Skeletal muscle tissue (tissue), 4 donors: ENCODE data around the gene SLC19A1. TPM values are rescaled to one million over a fixed set of nuclear protein-coding genes. Genes with fewer than 3 reads are reported as not detected.

ENCODE experiments used
- H3K27ac ChIP-seq: one replicate; pipeline ENCODE4 v1.7.0; 2013; ENCODE audit warnings: mild to moderate bottlenecking, low read depth, low read length, inconsistent platforms
- H3K27me3 ChIP-seq, 3 donors: one replicate each; pipeline ENCODE4 v1.7.0; 2013; ENCODE audit warnings: low read length in 3 of 3; ENCODE audit not compliant: control insufficient read depth in 3 of 3, insufficient read depth in 3 of 3
- H3K36me3 ChIP-seq, 3 donors: one replicate each; pipeline ENCODE4 v1.7.0; 2013; ENCODE audit warnings: low read length in 3 of 3; ENCODE audit not compliant: control insufficient read depth in 3 of 3, insufficient read depth in 3 of 3
- H3K4me1 ChIP-seq, 3 donors: one replicate each; pipeline ENCODE4 v1.7.0; 2013; ENCODE audit warnings: low read length in 3 of 3, mild to moderate bottlenecking in 3 of 3; ENCODE audit not compliant: control insufficient read depth in 3 of 3, insufficient read depth in 3 of 3
- H3K4me3 ChIP-seq, 3 donors: one replicate each; pipeline ENCODE4 v1.7.0; 2013; ENCODE audit warnings: low read length in 3 of 3
- H3K9ac ChIP-seq, 3 donors: one replicate each; pipeline ENCODE4 v1.7.0; 2013; ENCODE audit warnings: low read length in 3 of 3, mild to moderate bottlenecking in 3 of 3, moderate library complexity in 2 of 3, low read depth in 1 of 3
- H3K9me3 ChIP-seq, 3 donors: one replicate each; pipeline ENCODE4 v1.7.0; 2013; ENCODE audit warnings: low read length in 3 of 3; ENCODE audit not compliant: control insufficient read depth in 3 of 3
- total RNA-seq: library from RNA; depleted of rRNA; stranded (reverse); fragments of >200 nt; gene quantifications from one replicate; pipeline ENCODE4 v1.2.3, GENCODE V29; 2014
- donor health status: Osteomylitis.

SLC19A1 gene
- total RNA-seq, 1 donor from 2014 or later = 4.7 TPM

DNA sequence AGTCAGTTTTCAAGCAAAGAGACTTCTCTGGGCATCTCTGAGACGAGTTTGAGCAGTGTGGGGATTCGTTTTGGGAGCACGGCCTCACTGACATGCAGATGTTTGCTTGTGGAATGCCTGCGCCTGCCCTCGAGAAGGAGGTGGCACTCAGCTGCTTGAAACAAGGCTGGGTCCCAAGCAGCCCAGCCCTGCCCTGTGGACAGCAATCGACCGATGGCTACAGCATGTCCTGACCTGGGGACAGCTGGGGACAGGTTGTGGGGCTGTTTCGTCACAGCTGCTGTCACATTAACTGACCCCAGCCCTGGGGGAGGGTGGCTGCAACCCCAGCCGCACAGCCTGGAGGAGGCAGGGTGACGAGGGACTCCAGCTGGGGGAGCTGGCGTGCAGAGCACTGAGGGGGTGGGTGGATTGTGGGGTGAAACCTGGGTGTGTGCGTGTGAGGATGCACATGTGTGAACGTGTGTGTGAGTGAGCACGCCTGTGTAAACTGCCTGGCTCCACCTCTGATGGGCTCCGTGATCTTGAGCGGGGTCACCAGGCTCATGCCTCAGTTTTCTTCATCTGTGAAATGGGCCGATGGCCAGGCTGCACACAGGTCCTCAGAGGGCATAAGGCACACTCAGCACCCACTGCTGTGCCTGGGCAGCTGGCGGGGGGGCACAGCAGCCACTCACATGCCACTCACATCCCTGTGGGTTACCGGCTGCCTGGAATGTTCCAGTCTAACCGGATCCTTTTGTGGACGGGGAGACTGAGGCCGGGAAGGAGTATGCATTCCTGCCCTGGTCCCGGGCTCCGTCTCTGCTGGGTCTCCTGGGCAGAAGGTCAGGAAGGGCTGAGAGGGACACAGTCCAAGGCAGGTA lies 87.9 kb downstream of the SLC19A1 start:
- Histone ChIP-seq H3K9ac (no peak overlapping the region), H3K27me3 (peaks cover 10 to 40% (median 24%) of the 10 kb centered on the region in 3 donors), H3K4me1 (peaks cover 12 to 26% (median 18%) of the 10 kb centered on the region in 3 donors), H3K27ac (no peak overlapping the region), H3K9me3 (no peaks in the 10 kb centered on the region), H3K36me3 (no peaks in the 10 kb centered on the region), H3K4me3 (no peak overlapping the region)

DNA sequence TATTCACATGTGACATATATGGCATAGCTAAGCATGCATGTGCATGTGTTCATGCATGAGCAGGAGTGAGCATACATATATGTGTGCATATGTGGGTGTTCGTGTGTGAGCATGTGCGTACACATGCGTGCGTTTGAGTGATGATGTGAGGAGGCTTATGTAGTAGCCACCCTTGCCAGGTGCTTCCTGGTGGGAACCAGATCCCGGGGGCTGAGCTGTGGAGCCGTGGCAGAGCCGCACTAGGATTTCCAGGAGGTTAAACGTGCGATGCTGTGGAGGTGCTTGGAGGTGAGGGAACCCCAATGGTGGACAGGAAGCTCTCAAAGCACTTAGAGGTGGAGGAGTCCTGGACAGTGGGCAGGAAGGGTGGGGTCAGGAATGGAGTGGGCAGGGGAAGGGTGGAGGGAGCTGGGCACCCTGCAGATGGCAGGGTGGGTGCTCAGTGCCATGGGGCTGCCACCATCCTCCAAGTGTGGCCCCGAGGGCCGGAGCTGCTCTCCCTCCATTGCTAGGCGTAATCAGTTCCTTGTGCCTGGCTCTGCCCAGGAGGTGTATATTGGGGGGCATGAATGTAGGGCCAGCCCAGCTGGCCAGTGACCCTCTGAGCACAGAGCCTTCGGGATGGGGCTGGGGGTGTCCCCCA lies 88.8 kb downstream of the SLC19A1 start:
- peaks cover 12 to 21% (median 18%) of the 10 kb centered on the region in 3 donors for H3K4me1 ChIP-seq
- no peak overlapping the region for H3K27ac ChIP-seq
- H3K9ac ChIP-seq = no peak overlapping the region
- no peaks in the 10 kb centered on the region for H3K9me3 ChIP-seq
- no peaks in the 10 kb centered on the region for H3K36me3 ChIP-seq
- no peak overlapping the region for H3K4me3 ChIP-seq
- peaks cover 10 to 34% (median 22%) of the 10 kb centered on the region in 3 donors for H3K27me3 ChIP-seq

DNA sequence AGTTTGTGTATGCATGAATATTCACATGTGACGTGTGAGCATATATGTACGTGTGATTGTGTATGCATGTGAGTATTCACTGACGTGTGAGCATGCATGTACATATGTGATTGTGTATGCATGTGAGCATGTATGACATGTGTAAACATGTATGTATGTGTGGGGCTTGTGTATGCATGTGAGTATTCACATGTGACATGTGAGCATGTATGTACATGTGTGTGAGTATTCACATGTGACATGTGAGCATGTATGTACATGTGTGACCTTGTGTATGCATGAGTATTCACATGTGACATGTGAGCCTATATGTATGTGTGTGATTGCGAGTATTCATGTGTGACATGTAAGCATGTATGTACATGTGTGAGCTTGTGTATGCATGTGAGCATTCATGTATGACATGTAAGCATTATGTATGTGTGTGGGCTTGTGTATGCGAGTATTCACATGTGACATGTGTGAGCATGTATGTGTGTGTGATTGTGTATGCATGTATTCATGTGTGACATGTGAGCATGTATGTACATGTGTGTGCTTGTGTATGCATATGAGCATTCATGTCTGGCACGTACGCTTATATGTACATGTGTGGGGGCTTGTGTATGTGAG lies 89.4 kb downstream of the SLC19A1 start:
- no peak overlapping the region for H3K4me3 ChIP-seq
- H3K27me3 ChIP-seq = peaks cover 10 to 34% (median 18%) of the 10 kb centered on the region in 3 donors
- no peaks in the 10 kb centered on the region for H3K9me3 ChIP-seq
- H3K36me3 ChIP-seq = no peaks in the 10 kb centered on the region
- H3K4me1 ChIP-seq = peaks cover 12 to 20% (median 15%) of the 10 kb centered on the region in 3 donors
- no peak overlapping the region for H3K9ac ChIP-seq
- H3K27ac ChIP-seq = no peak overlapping the region

DNA sequence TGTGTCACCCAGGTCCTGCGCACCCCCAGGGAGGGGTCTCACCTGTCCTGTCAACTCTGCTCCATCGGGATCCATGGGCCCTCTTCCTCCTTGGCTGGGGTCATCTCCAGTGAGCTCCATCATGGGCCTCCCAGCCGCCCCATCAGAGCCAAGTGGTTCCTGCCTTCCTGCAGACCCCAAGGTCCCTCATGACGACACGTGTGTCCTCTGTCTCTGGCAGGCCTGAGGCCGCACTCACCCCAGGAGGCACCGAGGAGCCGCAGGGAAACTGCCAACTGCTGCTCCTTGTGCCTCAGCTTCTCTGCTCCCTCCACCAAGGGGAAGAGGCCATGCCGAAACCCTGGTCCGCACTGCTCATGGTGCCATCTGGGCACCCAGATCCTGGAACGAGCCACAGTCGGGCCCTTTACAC lies 90.5 kb downstream of the SLC19A1 start:
- Histone ChIP-seq H3K27ac (no peak overlapping the region), H3K27me3 (peaks cover under 1 to 31% (median 11%) of the 10 kb centered on the region in 3 donors)

DNA sequence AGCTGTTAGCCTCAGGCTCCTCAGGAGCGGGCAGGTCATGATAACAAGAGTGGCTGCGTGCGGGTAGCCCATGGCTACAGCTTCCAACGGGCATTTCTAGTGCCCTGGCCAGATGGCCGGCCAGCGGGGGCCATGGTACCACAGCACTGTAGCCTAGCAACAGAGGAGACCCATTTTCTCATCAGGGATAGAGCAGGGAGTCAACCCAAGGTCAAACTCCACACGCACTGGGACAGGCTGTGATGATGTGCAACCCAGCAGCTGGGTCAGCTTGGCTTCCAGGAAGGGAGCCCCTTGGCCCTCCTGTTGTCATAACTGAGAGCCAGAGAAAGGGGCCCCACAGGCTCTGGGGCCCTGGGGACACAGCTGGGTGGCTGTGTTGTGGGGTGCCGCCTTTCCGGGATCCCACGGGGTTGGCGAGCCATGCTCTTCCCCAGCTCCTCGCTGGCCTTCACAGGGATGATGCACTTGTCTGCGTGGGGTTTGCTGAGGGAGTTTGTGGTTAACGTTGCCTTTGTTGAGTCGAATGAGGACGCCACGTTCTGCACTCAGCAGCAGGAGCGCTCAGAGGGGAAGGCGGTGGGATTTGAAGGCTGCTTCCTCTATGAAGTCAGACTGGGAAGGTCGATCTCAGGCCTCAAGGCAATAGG lies 91.0 kb downstream of the SLC19A1 start:
- Histone ChIP-seq H3K27ac (no peak overlapping the region), H3K9me3 (peaks cover 0 to 3% (median 2%) of the 10 kb centered on the region in 3 donors), H3K4me1 (peaks cover 8 to 20% (median 10%) of the 10 kb centered on the region in 3 donors), H3K4me3 (no peak overlapping the region), H3K9ac (no peak overlapping the region), H3K36me3 (no peaks in the 10 kb centered on the region), H3K27me3 (peaks cover 0 to 31% (median 11%) of the 10 kb centered on the region in 3 donors)

More for the DNA sequence above, 90.5 kb downstream of the SLC19A1 start:
- peaks cover 0 to 2% (median under 1%) of the 10 kb centered on the region in 3 donors for H3K9me3 ChIP-seq
- peaks cover 8 to 20% (median 10%) of the 10 kb centered on the region in 3 donors for H3K4me1 ChIP-seq
- H3K36me3 ChIP-seq = no peaks in the 10 kb centered on the region
- H3K4me3 ChIP-seq = no peak overlapping the region
- H3K9ac ChIP-seq = no peak overlapping the region

DNA sequence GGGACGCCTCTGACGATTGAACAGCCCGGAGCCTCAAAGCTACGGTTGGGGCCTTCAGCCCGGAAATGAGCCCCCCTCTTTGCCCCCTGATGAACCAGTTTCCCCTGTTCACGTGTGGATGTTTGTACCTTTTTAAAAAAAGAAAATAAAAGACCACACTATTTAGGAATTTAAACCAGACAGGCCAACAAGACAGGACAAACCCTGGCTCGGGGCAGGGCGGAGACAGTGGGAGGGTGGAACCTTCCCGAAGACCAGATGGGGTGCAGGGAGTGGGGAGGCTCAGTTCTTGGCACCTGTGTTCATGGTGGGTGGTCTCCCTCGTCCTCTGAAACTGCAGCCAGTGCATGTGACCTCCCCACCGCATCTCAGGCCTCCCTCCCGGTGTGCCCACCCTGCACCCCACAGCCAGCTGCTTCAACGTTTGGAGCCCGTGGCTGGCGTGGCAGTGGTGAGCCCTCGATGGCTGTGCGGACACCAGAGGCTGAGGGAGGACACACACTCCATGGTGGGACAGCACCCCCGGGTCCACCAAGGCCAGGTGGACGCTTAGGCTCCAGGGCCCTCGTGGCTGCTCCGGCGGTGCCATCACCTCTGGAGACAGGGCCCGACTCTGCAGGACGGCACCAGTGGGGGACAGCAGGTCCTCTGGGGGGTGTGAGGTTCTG lies 91.7 kb downstream of the SLC19A1 start:
- Histone ChIP-seq H3K9me3 (peaks cover 0 to 3% (median 2%) of the 10 kb centered on the region in 3 donors), H3K4me1 (peaks cover 8 to 16% (median 10%) of the 10 kb centered on the region in 3 donors), H3K27ac (no peak overlapping the region), H3K27me3 (peaks cover 0 to 24% (median 10%) of the 10 kb centered on the region in 3 donors), H3K9ac (no peak overlapping the region), H3K36me3 (no peaks in the 10 kb centered on the region), H3K4me3 (no peak overlapping the region)

DNA sequence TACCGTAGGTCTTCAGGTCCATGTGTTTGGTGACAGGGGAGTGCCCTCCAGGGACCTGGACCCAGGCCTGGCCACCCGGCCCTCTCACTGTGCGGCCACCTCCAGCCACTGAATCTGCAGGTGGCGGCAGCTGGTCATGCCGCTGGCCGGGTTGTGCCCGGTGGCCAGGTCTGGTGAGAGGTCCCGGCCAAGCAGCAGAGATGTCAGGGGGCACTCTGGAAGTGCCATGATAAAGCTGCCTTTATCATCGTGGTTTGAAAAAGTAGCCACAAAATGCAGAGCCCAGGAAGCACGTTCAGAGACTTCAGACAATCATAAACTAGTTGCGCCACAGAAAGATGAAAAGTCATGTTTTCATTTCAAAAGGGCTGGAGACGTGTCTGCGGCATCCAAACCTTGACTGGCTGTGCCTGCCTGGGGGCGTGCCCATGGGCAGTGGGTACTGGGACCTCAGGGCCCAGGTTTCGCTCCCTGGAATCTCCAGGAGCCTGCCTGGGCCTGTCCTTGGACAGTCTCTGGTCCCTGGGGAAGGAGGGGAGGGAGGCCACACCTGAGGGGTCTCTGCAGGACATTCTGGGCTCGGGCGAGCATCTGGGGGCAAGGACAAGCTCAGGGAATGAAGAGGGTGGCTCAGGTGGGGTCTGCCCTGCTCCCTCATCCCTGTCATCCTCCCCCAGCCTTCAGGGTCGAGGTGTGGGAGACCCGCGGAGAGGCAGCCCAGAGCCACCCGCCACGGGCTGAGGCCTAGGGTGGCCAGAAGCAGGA lies 92.4 kb downstream of the SLC19A1 start:
- peaks cover 2 to 3% (median 3%) of the 10 kb centered on the region in 3 donors for H3K9me3 ChIP-seq
- H3K4me1 ChIP-seq = peaks cover 3 to 10% (median 8%) of the 10 kb centered on the region in 3 donors
- no peaks in the 10 kb centered on the region for H3K36me3 ChIP-seq
- no peak overlapping the region for H3K27ac ChIP-seq
- no peak overlapping the region for H3K4me3 ChIP-seq
- H3K9ac ChIP-seq = no peak overlapping the region
- H3K27me3 ChIP-seq = peaks cover 0 to 22% (median 3%) of the 10 kb centered on the region in 3 donors

DNA sequence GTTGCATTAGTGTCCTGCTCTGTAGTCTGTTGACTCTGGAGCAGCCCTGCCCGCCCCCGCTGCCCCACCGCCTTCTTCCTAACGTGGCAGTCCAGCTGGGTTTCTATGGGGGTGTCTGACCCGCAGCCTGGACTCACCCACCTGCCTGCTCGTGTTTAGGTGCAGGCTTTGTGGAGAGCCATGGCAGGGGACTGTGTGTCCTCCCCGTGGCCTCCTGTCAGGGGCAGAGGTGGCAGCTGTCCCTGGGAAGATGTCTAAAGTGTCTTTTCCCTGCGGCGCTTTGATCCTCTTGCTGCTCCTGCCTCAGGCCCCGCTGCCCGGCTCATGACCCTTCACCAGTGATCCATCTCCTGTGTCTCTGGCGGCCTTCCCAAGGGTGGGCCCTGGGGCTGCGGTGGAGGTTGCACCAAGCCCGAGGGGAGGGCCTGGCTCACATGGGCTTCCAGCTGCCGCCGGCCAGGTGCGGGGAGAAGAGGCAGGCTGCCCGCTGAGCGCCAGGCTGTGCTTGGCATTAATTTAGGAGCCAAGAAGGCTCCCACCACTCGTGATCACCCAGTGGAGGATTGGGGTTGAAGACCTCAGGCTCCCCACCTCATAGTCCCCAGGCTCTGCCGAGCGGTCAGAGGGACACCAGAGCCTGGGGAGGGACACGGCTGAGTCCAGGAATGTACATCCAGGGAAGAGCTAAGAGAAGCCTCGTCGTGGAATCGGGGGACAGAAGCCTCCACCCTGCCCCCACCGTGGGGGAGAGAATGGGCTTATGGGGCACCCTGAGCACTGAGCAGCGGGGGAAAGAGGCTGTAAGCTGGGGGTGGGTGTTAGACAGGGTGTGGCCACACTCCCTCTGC lies 93.2 kb downstream of the SLC19A1 start:
- H3K36me3 ChIP-seq = no peaks in the 10 kb centered on the region
- no peak overlapping the region for H3K27ac ChIP-seq
- H3K4me1 ChIP-seq = peaks cover 0 to 2% (median under 1%) of the 10 kb centered on the region in 3 donors
- no peak overlapping the region for H3K4me3 ChIP-seq
- H3K27me3 ChIP-seq = peaks cover 0 to 18% (median 4%) of the 10 kb centered on the region in 3 donors
- no peak overlapping the region for H3K9ac ChIP-seq
- peaks cover 2 to 3% (median 3%) of the 10 kb centered on the region in 3 donors for H3K9me3 ChIP-seq
